ENCODE measurements around the gene HOXD10. TPM values are rescaled to one million over a fixed set of nuclear protein-coding genes. Genes with fewer than 3 reads are reported as not detected.

HOXD10 gene
- polyA plus RNA-seq, 1 experiment: not detected

GRCh38 chr2:176099159-176099727 is 17.3 kb upstream of the HOXD10 start:
- H3K9me3 ChIP-seq (ENCODE audit: control insufficient read depth, insufficient read depth, low read length): peaks cover 11% of the 10 kb centered on the region; the same call in 1 of the 2 replicates
- no peak for TF ChIP-seq CTCF (IDR thresholded peaks at IDR 0.05; ENCODE audit: low read depth, low read length)
- ChIA-PET CTCF (interaction anchor here (0.6 to 6.3 kb wide), 2 partner anchors 410 to 722 kb away, joined by 3 to 135 read pairs; no protein-coding TSS in a partner anchor), POLR2A (no interaction called here)
- no peak overlapping the region for H3K27ac ChIP-seq (ENCODE audit: low read depth, low read length)
- H3K27me3 ChIP-seq (ENCODE audit: control insufficient read depth, insufficient read depth, low read length): peaks cover 96% of the 10 kb centered on the region
- DNase-seq (ENCODE audit: low read depth, low spot score): no peak
- no peak overlapping the region for H3K4me3 ChIP-seq (ENCODE audit: low read depth, low read length)

- no peak within 1 kb of the TSS for H3K4me3 ChIP-seq (ENCODE audit: low read depth, low read length)
- ChIA-PET CTCF (interaction anchor here (0.6 kb wide), 1 partner anchor 723 kb away, joined by 3 read pairs; no protein-coding TSS in a partner anchor), POLR2A (no interaction called here)
- no peak for TF ChIP-seq CTCF (IDR thresholded peaks at IDR 0.05; ENCODE audit: low read depth, low read length)
- peaks cover 96% of the 10 kb centered on the region for H3K27me3 ChIP-seq (ENCODE audit: control insufficient read depth, insufficient read depth, low read length)
- H3K9me3 ChIP-seq (ENCODE audit: control insufficient read depth, insufficient read depth, low read length): peaks cover 11% of the 10 kb centered on the region; the same call in 1 of the 2 replicates
- DNase-seq (ENCODE audit: low read depth, low spot score): no peak
- no peak within 1 kb of the TSS for H3K27ac ChIP-seq (ENCODE audit: low read depth, low read length)
Measured at GRCh38 chr2:176099728-176100546, 16.6 kb upstream of the HOXD10 start, which contains the start of gene HOXD12. Gene HOXD12 (plus strand): TSS chr2:176099795. CDS start chr2:176099802, 7 bp downstream.

GRCh38 chr2:176100547-176101140 is 15.9 kb upstream of the HOXD10 start:
- no peak overlapping the region for H3K4me3 ChIP-seq (ENCODE audit: low read depth, low read length)
- POLR2A ChIA-PET: no interaction called here
- DNase-seq (ENCODE audit: low read depth, low spot score): no peak
- CTCF ChIA-PET: no interaction called here
- peaks cover 96% of the 10 kb centered on the region for H3K27me3 ChIP-seq (ENCODE audit: control insufficient read depth, insufficient read depth, low read length)
- H3K27ac ChIP-seq (ENCODE audit: low read depth, low read length): no peak overlapping the region
- peaks cover 15% of the 10 kb centered on the region; the same call in 1 of the 2 replicates for H3K9me3 ChIP-seq (ENCODE audit: control insufficient read depth, insufficient read depth, low read length)
- TF ChIP-seq CTCF (IDR thresholded peaks at IDR 0.05; ENCODE audit: low read depth, low read length): no peak

- POLR2A ChIA-PET: no interaction called here
- TF ChIP-seq CTCF (IDR thresholded peaks at IDR 0.05; ENCODE audit: low read depth, low read length): no peak
Measured at GRCh38 chr2:176101216-176101830, 15.3 kb upstream of the HOXD10 start.

More at GRCh38 chr2:176101216-176101830, 15.3 kb upstream of the HOXD10 start:
- H3K9me3 ChIP-seq (ENCODE audit: control insufficient read depth, insufficient read depth, low read length): peaks cover 17% of the 10 kb centered on the region; the same call in 1 of the 2 replicates
- H3K4me3 ChIP-seq (ENCODE audit: low read depth, low read length): no peak overlapping the region
- CTCF ChIA-PET: no interaction called here
- no peak for DNase-seq (ENCODE audit: low read depth, low spot score)
- no peak overlapping the region for H3K27ac ChIP-seq (ENCODE audit: low read depth, low read length)
- peaks cover 96% of the 10 kb centered on the region for H3K27me3 ChIP-seq (ENCODE audit: control insufficient read depth, insufficient read depth, low read length)
